ENCODE measurements around the gene MAG.

MAG gene

GRCh38 chr19:35329323-35329722, 37.4 kb downstream of the MAG start:
- TF ChIP-seq YY1 (IDR thresholded peaks at IDR 0.05; ENCODE audit: insufficient read depth, insufficient read length) (no peak), SUZ12 (IDR thresholded peaks at IDR 0.05; ENCODE audit: extremely low read depth, insufficient read depth, insufficient read length) (no peak), ZNF274 (IDR thresholded peaks at IDR 0.05; ENCODE audit: low read depth, low read length) (no peak)
- Histone ChIP-seq H3K9ac (ENCODE audit: insufficient read length, low read depth) (no peak overlapping the region), H3K9me3 (ENCODE audit: insufficient read depth, low read length) (no peaks in the 10 kb centered on the region), H3K36me3 (ENCODE audit: insufficient read depth, insufficient read length, low read length) (no peaks in the 10 kb centered on the region), H3K27me3 (ENCODE audit: insufficient read depth, insufficient read length) (no peaks in the 10 kb centered on the region), H3K4me1 (ENCODE audit: insufficient read depth, insufficient read length) (peaks cover 6% of the 10 kb centered on the region), H3K4me3 (ENCODE audit: insufficient read length, low read depth) (no peak overlapping the region)
- no peak for DNase-seq (ENCODE audit: low read depth, low spot score)

- Histone ChIP-seq H3K4me3 (ENCODE audit: insufficient read length, low read depth) (no peak overlapping the region), H3K36me3 (ENCODE audit: insufficient read depth, insufficient read length, low read length) (no peaks in the 10 kb centered on the region), H3K4me1 (ENCODE audit: insufficient read depth, insufficient read length) (peaks cover 6% of the 10 kb centered on the region), H3K27me3 (ENCODE audit: insufficient read depth, insufficient read length) (no peaks in the 10 kb centered on the region), H3K9ac (ENCODE audit: insufficient read length, low read depth) (no peak overlapping the region), H3K9me3 (ENCODE audit: insufficient read depth, low read length) (no peaks in the 10 kb centered on the region)
- no peak for TF ChIP-seq SUZ12 (IDR thresholded peaks at IDR 0.05; ENCODE audit: extremely low read depth, insufficient read depth, insufficient read length)
- TF ChIP-seq ZNF274 (IDR thresholded peaks at IDR 0.05; ENCODE audit: low read depth, low read length): no peak
- TF ChIP-seq YY1 (IDR thresholded peaks at IDR 0.05; ENCODE audit: insufficient read depth, insufficient read length): no peak
- no peak for DNase-seq (ENCODE audit: low read depth, low spot score)
Measured at GRCh38 chr19:35330475-35330874, 38.5 kb downstream of the MAG start.

- Histone ChIP-seq H3K27me3 (ENCODE audit: insufficient read depth, insufficient read length) (no peaks in the 10 kb centered on the region), H3K9ac (ENCODE audit: insufficient read length, low read depth) (no peak overlapping the region), H3K4me1 (ENCODE audit: insufficient read depth, insufficient read length) (peaks cover 6% of the 10 kb centered on the region), H3K36me3 (ENCODE audit: insufficient read depth, insufficient read length, low read length) (no peaks in the 10 kb centered on the region), H3K4me3 (ENCODE audit: insufficient read length, low read depth) (no peak overlapping the region), H3K9me3 (ENCODE audit: insufficient read depth, low read length) (no peaks in the 10 kb centered on the region)
- TF ChIP-seq YY1 (IDR thresholded peaks at IDR 0.05; ENCODE audit: insufficient read depth, insufficient read length): no peak
- no peak for TF ChIP-seq ZNF274 (IDR thresholded peaks at IDR 0.05; ENCODE audit: low read depth, low read length)
- no peak for TF ChIP-seq SUZ12 (IDR thresholded peaks at IDR 0.05; ENCODE audit: extremely low read depth, insufficient read depth, insufficient read length)
- no peak for DNase-seq (ENCODE audit: low read depth, low spot score)
Measured at GRCh38 chr19:35331551-35332214, 39.7 kb downstream of the MAG start.

GRCh38 chr19:35332817-35333216, 40.9 kb downstream of the MAG start:
- H3K4me1 ChIP-seq (ENCODE audit: insufficient read depth, insufficient read length): peaks cover 6% of the 10 kb centered on the region
- H3K9me3 ChIP-seq (ENCODE audit: insufficient read depth, low read length): no peaks in the 10 kb centered on the region
- no peak overlapping the region for H3K4me3 ChIP-seq (ENCODE audit: insufficient read length, low read depth)
- no peak overlapping the region for H3K9ac ChIP-seq (ENCODE audit: insufficient read length, low read depth)
- H3K36me3 ChIP-seq (ENCODE audit: insufficient read depth, insufficient read length, low read length): no peaks in the 10 kb centered on the region
- no peaks in the 10 kb centered on the region for H3K27me3 ChIP-seq (ENCODE audit: insufficient read depth, insufficient read length)
- no peak for DNase-seq (ENCODE audit: low read depth, low spot score)
- TF ChIP-seq SUZ12 (IDR thresholded peaks at IDR 0.05; ENCODE audit: extremely low read depth, insufficient read depth, insufficient read length) (no peak), ZNF274 (IDR thresholded peaks at IDR 0.05; ENCODE audit: low read depth, low read length) (no peak), YY1 (IDR thresholded peaks at IDR 0.05; ENCODE audit: insufficient read depth, insufficient read length) (no peak)

GRCh38 chr19:35334144-35334753, 42.3 kb downstream of the MAG start:
- TF ChIP-seq YY1 (IDR thresholded peaks at IDR 0.05; ENCODE audit: insufficient read depth, insufficient read length) (no peak), ZNF274 (IDR thresholded peaks at IDR 0.05; ENCODE audit: low read depth, low read length) (no peak), SUZ12 (IDR thresholded peaks at IDR 0.05; ENCODE audit: extremely low read depth, insufficient read depth, insufficient read length) (no peak)
- Histone ChIP-seq H3K4me3 (ENCODE audit: insufficient read length, low read depth) (no peak overlapping the region), H3K9ac (ENCODE audit: insufficient read length, low read depth) (no peak overlapping the region), H3K27me3 (ENCODE audit: insufficient read depth, insufficient read length) (no peaks in the 10 kb centered on the region), H3K4me1 (ENCODE audit: insufficient read depth, insufficient read length) (peaks cover 3% of the 10 kb centered on the region), H3K9me3 (ENCODE audit: insufficient read depth, low read length) (no peaks in the 10 kb centered on the region), H3K36me3 (ENCODE audit: insufficient read depth, insufficient read length, low read length) (no peaks in the 10 kb centered on the region)
- DNase-seq (ENCODE audit: low read depth, low spot score): no peak

- H3K9ac ChIP-seq (ENCODE audit: insufficient read length, low read depth): no peak overlapping the region
Measured at GRCh38 chr19:35336166-35336955, 44.4 kb downstream of the MAG start.

More at GRCh38 chr19:35336166-35336955, 44.4 kb downstream of the MAG start:
- no peak for DNase-seq (ENCODE audit: low read depth, low spot score)
- Histone ChIP-seq H3K4me1 (ENCODE audit: insufficient read depth, insufficient read length) (no peaks in the 10 kb centered on the region), H3K4me3 (ENCODE audit: insufficient read length, low read depth) (no peak overlapping the region), H3K27me3 (ENCODE audit: insufficient read depth, insufficient read length) (no peaks in the 10 kb centered on the region), H3K9me3 (ENCODE audit: insufficient read depth, low read length) (no peaks in the 10 kb centered on the region), H3K36me3 (ENCODE audit: insufficient read depth, insufficient read length, low read length) (no peaks in the 10 kb centered on the region)
- TF ChIP-seq YY1 (IDR thresholded peaks at IDR 0.05; ENCODE audit: insufficient read depth, insufficient read length) (no peak), SUZ12 (IDR thresholded peaks at IDR 0.05; ENCODE audit: extremely low read depth, insufficient read depth, insufficient read length) (no peak), ZNF274 (IDR thresholded peaks at IDR 0.05; ENCODE audit: low read depth, low read length) (no peak)

All from NT2/D1 (cell line).